H9 (cell line): ENCODE measurements around the gene ZNF358. TPM values are rescaled to one million over a fixed set of nuclear protein-coding genes. Genes with fewer than 3 reads are reported as not detected.

Experiments
- DNase-seq: peaks from one replicate; pipeline ENCODE4 v3.0.0-alpha.2; 2017
- H2AFZ ChIP-seq: one replicate; pipeline ENCODE4 v1.6.1; 2013; ENCODE audit warnings: mild to moderate bottlenecking, low read length, control low read depth, moderate library complexity
- H2AK5ac ChIP-seq: 2 replicates; pipeline ENCODE4 v1.6.1; 2013; ENCODE audit warnings: low read length, control low read depth, mixed read lengths; ENCODE audit not compliant: insufficient read length
- H2BK120ac ChIP-seq: one replicate; pipeline ENCODE4 v1.6.1; 2013; ENCODE audit warnings: low read depth, mild to moderate bottlenecking, low read length, control low read depth, inconsistent platforms; ENCODE audit not compliant: poor library complexity, severe bottlenecking
- H2BK12ac ChIP-seq: 2 replicates; pipeline ENCODE4 v1.6.1; 2013; ENCODE audit warnings: low read length, control low read depth, mixed read lengths, low read depth; ENCODE audit not compliant: insufficient read length
- H2BK15ac ChIP-seq: 2 replicates; pipeline ENCODE4 v1.6.1; 2013; ENCODE audit warnings: low read depth, low read length, control low read depth
- H2BK20ac ChIP-seq: one replicate; pipeline ENCODE4 v1.6.1; 2013; ENCODE audit warnings: low read depth, mild to moderate bottlenecking, low read length, control low read depth, inconsistent platforms; ENCODE audit not compliant: poor library complexity, severe bottlenecking
- H2BK5ac ChIP-seq: 2 replicates; pipeline ENCODE4 v1.6.1; 2013; ENCODE audit warnings: low read length, control low read depth, mixed read lengths; ENCODE audit not compliant: insufficient read length
- H3K14ac ChIP-seq: 2 replicates; pipeline ENCODE4 v1.6.1; 2013; ENCODE audit warnings: low read length, control low read depth; ENCODE audit not compliant: insufficient read depth
- H3K18ac ChIP-seq: 2 replicates; pipeline ENCODE4 v1.6.1; 2013; ENCODE audit warnings: low read depth, mild to moderate bottlenecking, mixed read lengths, low read length, control low read depth; ENCODE audit not compliant: insufficient read length
- H3K23ac ChIP-seq: 2 replicates; pipeline ENCODE4 v1.6.1; 2013; ENCODE audit warnings: low read length, control low read depth, mixed read lengths, low read depth; ENCODE audit not compliant: insufficient read length
- H3K23me2 ChIP-seq: 2 replicates; pipeline ENCODE4 v1.6.1; 2013; ENCODE audit warnings: low read depth, mild to moderate bottlenecking, mixed read lengths, low read length, control low read depth; ENCODE audit not compliant: insufficient read length, poor library complexity, severe bottlenecking
- H3K27ac ChIP-seq: 2 replicates; pipeline ENCODE4 v1.5.1; 2013; ENCODE audit warnings: low read length, control low read depth, mixed read lengths, low read depth; ENCODE audit not compliant: insufficient read length
- H3K27me3 ChIP-seq: 2 replicates; pipeline ENCODE4 v1.6.1; 2013; ENCODE audit warnings: low read length, control low read depth, inconsistent platforms; ENCODE audit not compliant: insufficient read depth
- H3K4ac ChIP-seq: 2 replicates; pipeline ENCODE4 v1.6.1; 2013; ENCODE audit warnings: low read depth, mild to moderate bottlenecking, control low read depth, inconsistent platforms, low read length, moderate library complexity
- H3K4me1 ChIP-seq: 2 replicates; pipeline ENCODE4 v1.6.1; 2013; ENCODE audit warnings: low read length, control low read depth, inconsistent platforms; ENCODE audit not compliant: insufficient read depth
- H3K4me2 ChIP-seq: 2 replicates; pipeline ENCODE4 v1.6.1; 2013; ENCODE audit warnings: low read length, control low read depth, mixed read lengths; ENCODE audit not compliant: insufficient read length, insufficient read depth
- H3K56ac ChIP-seq: 2 replicates; pipeline ENCODE4 v1.6.1; 2013; ENCODE audit warnings: low read depth, mild to moderate bottlenecking, mixed read lengths, low read length, control low read depth; ENCODE audit not compliant: insufficient read length
- H3K79me1 ChIP-seq: 2 replicates; pipeline ENCODE4 v1.6.1; 2013; ENCODE audit warnings: low read depth, mild to moderate bottlenecking, moderate library complexity, low read length, control low read depth, inconsistent platforms; ENCODE audit not compliant: insufficient read depth, poor library complexity, severe bottlenecking
- H3K79me2 ChIP-seq: 2 replicates; pipeline ENCODE4 v1.6.1; 2013; ENCODE audit warnings: low read length, control low read depth, inconsistent platforms; ENCODE audit not compliant: insufficient read depth
- H3K9ac ChIP-seq: 2 replicates; pipeline ENCODE4 v1.6.1; 2013; ENCODE audit warnings: low read length, control low read depth, mixed read lengths; ENCODE audit not compliant: insufficient read length; ENCODE audit errors: extremely low read depth
- H3K9me3 ChIP-seq: one replicate; pipeline ENCODE4 v1.6.1; 2013; ENCODE audit warnings: low read depth, low read length, inconsistent platforms; ENCODE audit not compliant: control insufficient read depth
- H3T11ph ChIP-seq: one replicate; pipeline ENCODE4 v1.6.1; 2013; ENCODE audit warnings: mild to moderate bottlenecking, low read length, control low read depth, inconsistent platforms
- H4K20me1 ChIP-seq: one replicate; pipeline ENCODE4 v1.6.1; 2013; ENCODE audit not compliant: control insufficient read depth, insufficient read length, insufficient read depth
- H4K5ac ChIP-seq: 2 replicates; pipeline ENCODE4 v1.6.1; 2013; ENCODE audit warnings: low read depth, mild to moderate bottlenecking, mixed read lengths, low read length, control low read depth; ENCODE audit not compliant: insufficient read length
- H4K8ac ChIP-seq: replicated peaks from 2 replicates; pipeline ENCODE4 v1.6.1; 2013; ENCODE audit warnings: low read length, control low read depth, mixed read lengths, low read depth; ENCODE audit not compliant: insufficient read length
- H4K91ac ChIP-seq: 2 replicates; pipeline ENCODE4 v1.6.1; 2013; ENCODE audit warnings: low read depth, mild to moderate bottlenecking, moderate library complexity, mixed read lengths, low read length, control low read depth; ENCODE audit not compliant: insufficient read length
- H3K27ac Mint-ChIP-seq, 3 experiments: 2 replicates in 2 of 3; 3 replicates in 1 of 3; pipeline ENCODE4 v1.8.0; 2020 to 2021; ENCODE audit warnings: mixed read lengths in 3 of 3, mild to moderate bottlenecking in 1 of 3, moderate library complexity in 1 of 3
- H3K27me3 Mint-ChIP-seq: 2 replicates; pipeline ENCODE4 v1.8.0; 2021; ENCODE audit warnings: low read depth, mild to moderate bottlenecking, moderate library complexity, mixed read lengths
- H3K36me3 Mint-ChIP-seq, 3 experiments: 2 replicates in 2 of 3; 3 replicates in 1 of 3; pipeline ENCODE4 v1.8.0; 2020 to 2021; ENCODE audit warnings: low read depth in 3 of 3, mixed read lengths in 3 of 3; ENCODE audit not compliant: insufficient read depth in 1 of 3
- H3K4me1 Mint-ChIP-seq, 2 experiments: 2 replicates each; pipeline ENCODE4 v1.8.0; 2020; ENCODE audit warnings: mixed read lengths in 2 of 2
- H3K4me3 Mint-ChIP-seq, 2 experiments: 2 replicates in 1 of 2; 3 replicates in 1 of 2; pipeline ENCODE4 v1.8.0; 2020 to 2021; ENCODE audit warnings: mild to moderate bottlenecking in 2 of 2, mixed read lengths in 2 of 2, moderate library complexity in 1 of 2
- H3K9me3 Mint-ChIP-seq, 2 experiments: 2 replicates in 1 of 2; 3 replicates in 1 of 2; pipeline ENCODE4 v1.8.0; 2020; ENCODE audit warnings: mild to moderate bottlenecking in 2 of 2, mixed read lengths in 2 of 2, moderate library complexity in 1 of 2
- WGBS: extraction: QIAGEN DNeasy Blood & Tissue Kit; methylation state at CpG from one replicate; pipeline ENCODE4 v1.1.7; 2013; ENCODE audit warnings: missing lambda C conversion rate, low lambda C conversion rate, mixed read lengths; ENCODE audit not compliant: insufficient read length; ENCODE audit errors: extremely low coverage; 5-methylcytosine and 5-hydroxymethylcytosine counted together
- total RNA-seq: library from RNA; stranded (reverse); gene quantifications from 2 replicates; pipeline ENCODE4 v1.2.1, GENCODE V29; 2021
- TF ChIP-seq, protein P1 (sequence below): fragments of 200-600 bp; sonication (generic); conservative IDR thresholded peaks from 3 replicates; pipeline ENCODE4 v1.8.0; 2021; ENCODE audit warnings: antibody characterized with exemption, mild to moderate bottlenecking

The ZNF358 gene
- total RNA-seq, 1 experiment from 2014 or later: 40.5 TPM

DNA sequence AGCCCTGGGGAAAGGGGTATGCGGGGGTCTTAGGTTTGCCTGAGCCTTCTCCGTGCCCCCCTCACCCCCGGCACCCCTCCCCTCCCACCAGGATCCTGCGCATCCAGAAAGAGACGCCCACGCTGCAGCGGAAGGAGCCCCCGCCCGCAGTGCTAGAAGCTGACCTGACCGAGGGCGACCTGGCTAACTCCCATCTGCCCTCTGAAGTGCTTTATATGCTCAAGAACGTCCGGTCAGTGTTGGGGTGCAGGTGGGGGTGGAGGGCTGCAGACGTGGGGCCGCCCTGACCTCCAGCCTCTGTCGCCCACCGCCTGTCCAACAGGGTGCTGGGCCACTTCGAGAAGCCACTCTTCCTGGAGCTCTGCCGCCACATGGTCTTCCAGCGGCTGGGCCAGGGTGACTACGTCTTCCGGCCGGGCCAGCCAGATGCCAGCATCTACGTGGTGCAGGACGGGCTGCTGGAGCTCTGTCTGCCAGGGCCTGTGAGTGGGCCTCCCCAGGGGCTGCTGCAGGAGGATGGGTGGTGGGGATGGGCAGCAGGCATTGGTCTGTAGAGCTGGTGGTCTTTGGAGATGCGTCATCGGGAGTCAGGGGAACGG, 24.0 kb downstream of the ZNF358 start:
- H2BK5ac ChIP-seq: no peak overlapping the region
- no peak overlapping the region for H4K5ac ChIP-seq
- no peak overlapping the region for H2BK20ac ChIP-seq
- H4K8ac ChIP-seq: no peak overlapping the region
- H3K23ac ChIP-seq: no peak overlapping the region
- H3K4ac ChIP-seq: no peak overlapping the region
- no peaks in the 10 kb centered on the region for H3K27me3 ChIP-seq
- Mint-ChIP-seq H3K4me1 (peaks cover 4 to 5% of the 10 kb centered on the region in 2 experiments), H3K27me3 (no peaks in the 10 kb centered on the region), H3K4me3 (no peak overlapping the region), H3K9me3 (no peaks in the 10 kb centered on the region), H3K36me3 (peaks cover 12 to 41% (median 35%) of the 10 kb centered on the region in 3 experiments; a peak in 6 of 7 replicates), H3K27ac (peak overlapping the region in 2 of 3 experiments; percentile 34 to 92; a peak in 1 of 7 replicates)
- DNase-seq: no peak
- no peak overlapping the region for H2BK15ac ChIP-seq
- H2BK120ac ChIP-seq: no peak overlapping the region
- H4K91ac ChIP-seq: no peak overlapping the region
- H2BK12ac ChIP-seq: no peak overlapping the region
- H3K79me1 ChIP-seq: no peaks in the 10 kb centered on the region
- WGBS: no CpG with 5 or more reads among the region's 28 CpGs
- H3K4me2 ChIP-seq: no peak overlapping the region
- no peak overlapping the region for H3K14ac ChIP-seq
- H3K9ac ChIP-seq: no peak overlapping the region
- H2AFZ ChIP-seq: no peak overlapping the region
- no peaks in the 10 kb centered on the region for H3K79me2 ChIP-seq
- no peaks in the 10 kb centered on the region for H3K23me2 ChIP-seq
- TF ChIP-seq, protein P1, sequence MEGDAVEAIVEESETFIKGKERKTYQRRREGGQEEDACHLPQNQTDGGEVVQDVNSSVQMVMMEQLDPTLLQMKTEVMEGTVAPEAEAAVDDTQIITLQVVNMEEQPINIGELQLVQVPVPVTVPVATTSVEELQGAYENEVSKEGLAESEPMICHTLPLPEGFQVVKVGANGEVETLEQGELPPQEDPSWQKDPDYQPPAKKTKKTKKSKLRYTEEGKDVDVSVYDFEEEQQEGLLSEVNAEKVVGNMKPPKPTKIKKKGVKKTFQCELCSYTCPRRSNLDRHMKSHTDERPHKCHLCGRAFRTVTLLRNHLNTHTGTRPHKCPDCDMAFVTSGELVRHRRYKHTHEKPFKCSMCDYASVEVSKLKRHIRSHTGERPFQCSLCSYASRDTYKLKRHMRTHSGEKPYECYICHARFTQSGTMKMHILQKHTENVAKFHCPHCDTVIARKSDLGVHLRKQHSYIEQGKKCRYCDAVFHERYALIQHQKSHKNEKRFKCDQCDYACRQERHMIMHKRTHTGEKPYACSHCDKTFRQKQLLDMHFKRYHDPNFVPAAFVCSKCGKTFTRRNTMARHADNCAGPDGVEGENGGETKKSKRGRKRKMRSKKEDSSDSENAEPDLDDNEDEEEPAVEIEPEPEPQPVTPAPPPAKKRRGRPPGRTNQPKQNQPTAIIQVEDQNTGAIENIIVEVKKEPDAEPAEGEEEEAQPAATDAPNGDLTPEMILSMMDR: no peak
- no peak overlapping the region for H2AK5ac ChIP-seq
- H3K9me3 ChIP-seq: no peaks in the 10 kb centered on the region
- H3K4me1 ChIP-seq: no peaks in the 10 kb centered on the region
- H3T11ph ChIP-seq: no peak overlapping the region
- no peak overlapping the region for H3K27ac ChIP-seq
- no peak overlapping the region for H3K18ac ChIP-seq
- peaks cover 2% of the 10 kb centered on the region for H4K20me1 ChIP-seq
- no peak overlapping the region for H3K56ac ChIP-seq
